ENCODE measurements around the gene GRIN2C.

The GRIN2C gene

DNA sequence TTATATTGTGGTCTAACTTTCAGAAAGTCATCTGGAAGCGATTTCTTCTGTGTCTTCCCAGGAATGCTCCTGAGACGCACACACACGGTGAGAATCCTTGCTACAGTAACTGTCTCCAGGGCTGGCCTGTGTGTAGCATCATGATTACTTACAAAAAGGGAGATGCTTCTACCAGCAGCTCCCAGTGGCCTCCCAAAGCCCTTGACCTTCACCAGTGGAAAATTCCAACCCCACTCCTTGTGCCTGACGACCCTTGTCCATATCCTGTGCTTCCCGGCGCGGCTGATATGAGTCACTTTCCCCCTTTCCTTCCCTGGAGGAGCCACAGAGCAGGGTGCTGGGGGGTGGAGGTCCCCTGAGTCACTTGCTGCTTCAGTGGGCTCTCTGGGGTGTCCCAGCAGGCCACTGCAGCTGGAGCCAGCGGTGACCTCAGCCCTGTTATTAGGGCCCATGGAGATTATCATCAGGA is 61.4 kb downstream of the GRIN2C start:
- POLR2A ChIA-PET = no interaction called here
- CTCF ChIA-PET = interaction anchor here (1.3 to 2.7 kb wide), 2 partner anchors 65 to 67 kb away, joined by 4 to 9 read pairs; no protein-coding TSS in a partner anchor
- DNase-seq (ENCODE audit: extremely low spot score) = no peak
- TF ChIP-seq, protein P1, sequence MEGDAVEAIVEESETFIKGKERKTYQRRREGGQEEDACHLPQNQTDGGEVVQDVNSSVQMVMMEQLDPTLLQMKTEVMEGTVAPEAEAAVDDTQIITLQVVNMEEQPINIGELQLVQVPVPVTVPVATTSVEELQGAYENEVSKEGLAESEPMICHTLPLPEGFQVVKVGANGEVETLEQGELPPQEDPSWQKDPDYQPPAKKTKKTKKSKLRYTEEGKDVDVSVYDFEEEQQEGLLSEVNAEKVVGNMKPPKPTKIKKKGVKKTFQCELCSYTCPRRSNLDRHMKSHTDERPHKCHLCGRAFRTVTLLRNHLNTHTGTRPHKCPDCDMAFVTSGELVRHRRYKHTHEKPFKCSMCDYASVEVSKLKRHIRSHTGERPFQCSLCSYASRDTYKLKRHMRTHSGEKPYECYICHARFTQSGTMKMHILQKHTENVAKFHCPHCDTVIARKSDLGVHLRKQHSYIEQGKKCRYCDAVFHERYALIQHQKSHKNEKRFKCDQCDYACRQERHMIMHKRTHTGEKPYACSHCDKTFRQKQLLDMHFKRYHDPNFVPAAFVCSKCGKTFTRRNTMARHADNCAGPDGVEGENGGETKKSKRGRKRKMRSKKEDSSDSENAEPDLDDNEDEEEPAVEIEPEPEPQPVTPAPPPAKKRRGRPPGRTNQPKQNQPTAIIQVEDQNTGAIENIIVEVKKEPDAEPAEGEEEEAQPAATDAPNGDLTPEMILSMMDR (IDR thresholded peaks at IDR 0.05; ENCODE audit: control extremely low read depth, extremely low read depth, low read depth, missing control alignments) = no peak

DNA sequence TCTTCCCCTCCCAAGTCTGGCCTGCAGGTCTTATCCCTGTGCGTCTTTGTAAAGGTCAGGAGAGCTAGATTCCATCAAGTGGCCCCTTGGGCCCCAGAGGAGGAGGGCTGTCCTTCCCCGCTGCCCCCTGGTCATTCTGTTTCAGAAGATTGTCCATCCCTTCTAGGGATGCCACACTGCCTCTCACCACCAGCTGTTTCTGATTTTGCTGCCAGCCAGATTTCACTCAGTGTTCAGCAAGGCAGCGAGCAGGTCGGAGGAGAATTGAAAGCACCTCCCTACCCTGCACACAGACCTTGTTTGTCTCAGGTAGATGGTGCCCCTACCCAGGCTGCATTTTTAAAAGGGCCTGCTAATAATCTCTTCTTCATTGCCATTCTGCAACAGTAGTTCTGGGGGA is 61.9 kb downstream of the GRIN2C start:
- TF ChIP-seq, protein P1 (IDR thresholded peaks at IDR 0.05; ENCODE audit: control extremely low read depth, extremely low read depth, low read depth, missing control alignments) = no peak
- no peak for DNase-seq (ENCODE audit: extremely low spot score)
- ChIA-PET CTCF (interaction anchor here (1.3 to 2.7 kb wide), 2 partner anchors 65 to 68 kb away, joined by 4 to 9 read pairs; no protein-coding TSS in a partner anchor), POLR2A (no interaction called here)

DNA sequence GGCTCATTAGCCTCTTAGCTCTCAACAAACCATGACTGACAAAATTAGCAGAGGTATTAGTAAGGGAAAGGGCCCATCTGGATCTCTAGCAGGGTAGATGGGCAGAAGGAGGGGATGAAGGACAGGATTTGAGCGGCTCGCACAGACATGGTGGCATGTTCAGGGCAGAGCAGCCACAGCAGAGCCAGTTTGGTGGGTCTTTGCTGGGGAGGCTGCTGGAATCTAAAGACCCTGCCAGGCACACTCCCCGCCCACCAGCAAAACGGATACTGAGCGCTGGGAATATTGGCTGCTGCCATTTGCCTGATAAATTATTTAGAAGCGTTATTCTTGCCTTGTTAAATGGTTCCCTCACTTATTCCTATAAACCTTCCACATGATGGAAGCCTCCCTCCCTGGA is 62.8 kb downstream of the GRIN2C start:
- TF ChIP-seq, protein P1 (IDR thresholded peaks at IDR 0.05; ENCODE audit: control extremely low read depth, extremely low read depth, low read depth, missing control alignments) = no peak
- ChIA-PET CTCF (interaction anchor here (1.4 to 9.6 kb wide), 2 partner anchors 62 to 69 kb away, joined by 5 to 248 read pairs; partner anchors contain the start of gene GRIN2C), POLR2A (no interaction called here)
- no peak for DNase-seq (ENCODE audit: extremely low spot score)

DNA sequence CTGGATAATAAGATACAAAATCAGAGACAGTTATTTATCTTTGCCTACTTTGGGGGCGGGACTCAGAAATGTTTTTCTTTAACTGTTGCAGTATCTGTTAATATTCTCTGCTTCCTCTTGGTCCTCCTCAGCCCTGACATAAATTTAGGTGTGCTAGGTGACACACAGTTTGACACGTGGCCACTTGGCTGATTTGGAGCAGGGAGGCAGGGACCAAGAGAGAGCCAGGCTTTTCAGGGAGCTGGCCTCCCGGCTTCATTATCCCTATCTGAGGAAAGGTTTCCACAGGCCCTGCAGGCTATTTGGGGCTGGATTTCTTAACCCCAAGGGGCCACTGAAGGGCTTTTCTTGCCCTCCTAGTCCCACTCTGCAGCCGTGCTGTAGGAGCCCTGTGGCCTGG is 63.5 kb downstream of the GRIN2C start:
- DNase-seq (ENCODE audit: extremely low spot score) = no peak
- TF ChIP-seq, protein P1 (IDR thresholded peaks at IDR 0.05; ENCODE audit: control extremely low read depth, extremely low read depth, low read depth, missing control alignments) = no peak
- POLR2A ChIA-PET = no interaction called here
- CTCF ChIA-PET = interaction anchor here (1.4 to 9.6 kb wide), 3 partner anchors 18 to 70 kb away, joined by 5 to 248 read pairs (median 143); partner anchors contain the start of genes GRIN2C and NAT9

DNA sequence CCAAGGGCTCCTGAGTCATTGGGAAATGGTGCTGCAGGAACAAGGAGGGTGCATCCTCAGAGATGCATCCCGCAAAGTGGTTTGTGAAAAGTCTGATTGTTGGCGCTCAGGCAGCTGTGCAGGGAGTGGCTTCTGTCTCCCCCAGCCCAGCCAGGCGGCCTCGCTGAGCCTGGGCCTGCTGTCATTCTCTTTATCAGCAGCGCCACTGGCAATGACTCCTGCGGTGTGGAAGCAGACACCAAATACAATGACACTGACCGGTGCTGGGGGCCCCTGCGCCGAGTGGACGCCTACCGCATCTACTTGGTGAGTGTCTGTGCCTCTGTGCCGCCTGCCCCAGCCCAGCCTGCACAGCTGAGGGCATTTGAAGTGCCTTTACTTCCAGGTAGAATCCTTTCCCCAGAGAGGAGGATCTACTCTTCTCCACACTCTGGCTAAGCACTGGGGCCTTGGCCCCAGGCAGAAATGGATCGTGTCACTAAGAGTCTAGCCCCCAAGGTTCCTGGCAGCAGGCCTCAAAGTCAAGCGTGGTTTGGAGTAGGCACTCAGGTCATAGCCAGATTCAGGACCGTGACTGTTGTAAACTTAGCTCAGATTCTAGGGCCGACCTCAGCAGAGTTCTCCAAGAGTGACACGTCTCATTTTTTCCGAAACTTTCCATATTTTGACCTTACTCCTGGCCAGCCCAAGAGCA is 64.2 kb downstream of the GRIN2C start:
- POLR2A ChIA-PET = no interaction called here
- no peak for DNase-seq (ENCODE audit: extremely low spot score)
- TF ChIP-seq, protein P1 (IDR thresholded peaks at IDR 0.05; ENCODE audit: control extremely low read depth, extremely low read depth, low read depth, missing control alignments) = no peak
- CTCF ChIA-PET = interaction anchor here (1.4 to 9.6 kb wide), 4 partner anchors 12 to 71 kb away, joined by 5 to 248 read pairs (median 79); partner anchors contain the start of genes GRIN2C and NAT9

DNA sequence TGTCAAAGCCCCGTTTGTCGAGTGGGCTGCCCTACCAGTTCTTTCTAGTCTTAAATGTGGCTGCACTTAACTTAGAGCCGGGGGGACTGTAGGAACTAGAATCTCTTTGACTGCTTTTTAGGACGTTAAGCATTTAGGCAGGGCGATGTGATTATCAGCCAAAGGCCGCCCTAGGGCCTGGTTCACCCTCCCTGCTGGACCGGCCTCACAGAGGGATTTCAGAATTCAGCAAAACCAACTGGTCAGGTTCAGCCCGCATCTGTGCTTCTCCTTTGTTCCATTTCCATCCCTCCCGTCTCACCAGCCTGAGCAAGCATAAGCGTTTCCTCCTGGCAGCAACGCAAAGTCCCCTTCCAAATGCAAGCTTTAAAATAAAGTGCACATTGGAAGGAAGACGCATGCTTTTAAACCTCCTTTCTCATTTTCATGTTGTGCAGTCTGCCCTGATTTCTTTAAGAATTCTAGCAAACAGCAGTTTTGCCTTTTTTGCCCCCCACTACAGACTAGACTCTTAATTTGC is 67.0 kb downstream of the GRIN2C start:
- CTCF ChIA-PET = interaction anchor here (0.7 to 9.6 kb wide), 21 partner anchors 12 to 176 kb away, joined by 3 to 248 read pairs (median 5); partner anchors contain the start of genes FDXR, GRIN2C, NAT9 and OTOP2
- no peak for DNase-seq (ENCODE audit: extremely low spot score)

More for the DNA sequence above, 67.0 kb downstream of the GRIN2C start:
- POLR2A ChIA-PET = no interaction called here
- TF ChIP-seq, protein P1 (IDR thresholded peaks at IDR 0.05; ENCODE audit: control extremely low read depth, extremely low read depth, low read depth, missing control alignments) = no peak
